ENCODE data around the gene OGFOD2.
A peak's percentile ranks its signal among the peaks of the same experiment; 100 is the strongest.

The OGFOD2 gene

GRCh38 chr12:122951979-122952892 is 22.8 kb upstream of the OGFOD2 start:
- peak; percentile 55 for DNase-seq (ENCODE audit: low read depth)

GRCh38 chr12:122955156-122955555 is 19.9 kb upstream of the OGFOD2 start:
- no peak for DNase-seq (ENCODE audit: low read depth)

DNA sequence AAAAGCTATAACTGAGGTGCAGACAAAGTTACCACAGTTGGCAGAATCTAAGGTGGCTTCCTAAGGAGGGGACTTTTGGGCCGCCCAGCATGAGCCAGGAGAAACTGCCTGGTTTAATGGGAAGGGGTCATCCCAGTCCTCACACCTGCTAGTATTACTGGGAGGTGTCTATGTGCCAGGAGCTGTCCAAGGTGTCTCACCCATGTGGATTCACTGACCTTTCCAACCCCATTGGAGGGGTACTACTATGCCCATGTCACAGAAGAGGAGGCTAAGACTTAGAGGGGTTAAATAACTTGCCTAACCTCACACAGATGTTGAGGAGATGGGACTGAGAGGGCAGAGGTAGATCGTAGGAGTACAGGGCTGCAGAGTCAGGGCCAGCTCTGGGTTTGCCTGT is 19.0 kb upstream of the OGFOD2 start:
- DNase-seq (ENCODE audit: low read depth): no peak

- no peak for DNase-seq (ENCODE audit: low read depth)
These were observed 16.7 kb upstream of the OGFOD2 start for GRCh38 chr12:122958198-122958888.

DNA sequence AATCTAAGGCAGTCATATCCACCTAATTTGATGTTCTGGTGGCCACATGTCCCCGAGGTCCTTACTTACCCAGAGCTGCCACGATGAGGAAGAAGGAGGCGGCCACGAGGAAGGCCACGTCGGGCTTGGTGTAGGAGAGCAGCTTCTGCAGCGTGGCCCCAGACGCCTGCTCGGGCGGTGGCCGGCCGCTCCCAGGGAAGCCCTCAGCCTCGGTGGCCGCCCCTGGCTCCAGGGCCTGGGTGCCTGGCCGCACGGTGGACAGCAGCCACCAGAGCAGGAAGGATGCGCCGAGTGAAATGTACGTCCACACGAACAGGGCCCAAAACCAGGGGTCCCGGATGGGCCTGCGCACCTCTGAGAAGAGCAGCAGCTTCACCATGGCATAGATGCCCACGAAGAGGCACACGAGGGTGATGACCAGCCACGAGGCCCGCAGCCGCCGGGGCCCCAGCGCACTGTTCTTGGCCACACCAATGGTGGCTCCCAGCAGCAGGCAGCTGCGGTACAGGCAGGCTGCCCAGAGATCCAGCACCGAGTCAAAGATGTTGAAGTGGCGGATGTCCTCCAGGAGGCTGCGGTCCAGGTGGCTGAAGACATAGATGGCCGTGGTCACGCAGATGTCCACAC is 15.4 kb upstream of the OGFOD2 start:
- no peak for DNase-seq (ENCODE audit: low read depth)

DNA sequence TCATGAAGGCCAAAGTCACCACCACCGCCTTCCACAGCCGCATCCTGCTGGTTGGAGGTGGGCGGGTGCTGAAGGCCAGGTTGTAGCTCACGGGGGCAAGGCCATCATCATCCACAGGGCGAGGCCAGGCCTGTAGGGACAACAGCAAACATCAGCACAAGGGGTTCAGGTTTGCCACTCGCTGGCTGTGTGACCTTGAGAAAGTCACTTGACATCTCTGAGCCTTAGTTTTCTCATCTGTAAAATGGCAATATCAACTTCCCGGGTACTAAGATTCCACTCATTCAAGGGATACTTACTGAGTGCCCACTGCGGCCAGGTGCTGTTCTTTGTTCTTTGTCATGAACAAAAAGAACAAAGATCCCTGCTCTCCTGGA is 14.9 kb upstream of the OGFOD2 start:
- DNase-seq (ENCODE audit: low read depth): no peak

GRCh38 chr12:122961531-122962329 is 13.3 kb upstream of the OGFOD2 start:
- DNase-seq (ENCODE audit: low read depth): no peak

- DNase-seq (ENCODE audit: low read depth): no peak
These were observed 11.1 kb upstream of the OGFOD2 start for GRCh38 chr12:122963941-122964265.

DNA sequence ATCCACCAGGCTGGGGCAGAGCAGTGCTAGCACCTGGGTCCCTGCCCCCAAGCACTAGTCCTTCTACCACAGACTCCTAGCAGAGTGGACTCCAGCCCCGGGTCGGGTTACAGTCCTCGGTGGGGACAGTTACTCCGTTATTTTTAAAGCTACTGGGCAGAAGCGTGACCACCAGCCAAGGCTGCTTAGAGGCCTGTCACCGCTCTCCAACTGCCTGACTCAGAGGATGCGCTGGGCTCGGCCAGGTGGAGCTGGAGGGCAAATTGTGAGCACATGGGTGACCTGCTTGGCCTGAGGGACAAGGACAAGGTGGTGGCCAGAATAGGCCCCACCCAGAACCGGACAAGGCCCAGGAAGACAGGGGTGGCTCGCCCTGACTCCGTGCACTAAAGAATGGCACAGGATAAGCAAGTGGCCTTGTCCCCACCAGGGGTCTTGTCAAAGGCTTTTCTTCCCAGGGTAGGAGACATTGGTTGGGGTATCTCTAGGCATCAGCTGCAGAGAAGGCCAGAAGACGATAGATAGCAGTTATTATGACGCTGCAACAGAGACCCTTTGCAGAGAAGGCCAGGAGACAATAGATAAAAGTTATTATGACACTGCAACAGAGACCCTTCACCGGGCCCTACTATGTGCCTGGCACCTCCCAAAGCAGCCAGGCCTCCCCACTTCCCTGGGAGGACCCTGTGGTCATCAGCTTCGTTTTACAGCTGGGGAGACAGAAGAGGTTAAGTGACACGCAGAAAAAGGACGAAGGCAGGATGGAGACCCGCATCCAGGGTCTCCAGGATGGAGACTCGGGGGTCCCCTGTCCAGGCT is 10.4 kb upstream of the OGFOD2 start:
- DNase-seq (ENCODE audit: low read depth): no peak

DNA sequence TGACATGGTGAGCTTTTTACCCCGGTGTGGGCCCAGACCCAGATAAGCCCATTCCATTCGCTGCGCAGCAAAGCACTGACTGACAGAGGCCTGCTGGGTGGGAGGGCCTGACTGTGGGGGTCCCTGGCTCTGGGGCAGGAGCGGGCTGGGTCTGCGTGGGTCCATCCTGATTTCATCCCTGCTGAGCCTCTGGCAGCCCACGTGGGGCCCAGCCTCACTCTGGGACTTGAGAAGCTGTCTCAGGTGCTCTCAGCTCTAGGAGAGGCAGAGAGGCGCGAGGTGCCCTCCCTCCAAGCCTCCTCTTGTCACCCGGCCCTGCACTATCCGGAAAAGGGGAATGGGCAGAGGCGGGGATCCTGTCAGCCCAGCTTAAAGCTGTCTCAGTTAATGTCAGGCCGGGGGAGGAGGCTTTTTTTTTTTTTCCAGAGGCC is 9.7 kb upstream of the OGFOD2 start:
- no peak for DNase-seq (ENCODE audit: low read depth)

- DNase-seq (ENCODE audit: low read depth): peak; percentile 83
These were observed 8.9 kb upstream of the OGFOD2 start, which contains the start of gene ABCB9 for GRCh38 chr12:122965851-122966742. Gene ABCB9, minus strand, starts transcription at chr12:122966463. Its CDS starts 6,228 bp downstream, at chr12:122960235.

DNA sequence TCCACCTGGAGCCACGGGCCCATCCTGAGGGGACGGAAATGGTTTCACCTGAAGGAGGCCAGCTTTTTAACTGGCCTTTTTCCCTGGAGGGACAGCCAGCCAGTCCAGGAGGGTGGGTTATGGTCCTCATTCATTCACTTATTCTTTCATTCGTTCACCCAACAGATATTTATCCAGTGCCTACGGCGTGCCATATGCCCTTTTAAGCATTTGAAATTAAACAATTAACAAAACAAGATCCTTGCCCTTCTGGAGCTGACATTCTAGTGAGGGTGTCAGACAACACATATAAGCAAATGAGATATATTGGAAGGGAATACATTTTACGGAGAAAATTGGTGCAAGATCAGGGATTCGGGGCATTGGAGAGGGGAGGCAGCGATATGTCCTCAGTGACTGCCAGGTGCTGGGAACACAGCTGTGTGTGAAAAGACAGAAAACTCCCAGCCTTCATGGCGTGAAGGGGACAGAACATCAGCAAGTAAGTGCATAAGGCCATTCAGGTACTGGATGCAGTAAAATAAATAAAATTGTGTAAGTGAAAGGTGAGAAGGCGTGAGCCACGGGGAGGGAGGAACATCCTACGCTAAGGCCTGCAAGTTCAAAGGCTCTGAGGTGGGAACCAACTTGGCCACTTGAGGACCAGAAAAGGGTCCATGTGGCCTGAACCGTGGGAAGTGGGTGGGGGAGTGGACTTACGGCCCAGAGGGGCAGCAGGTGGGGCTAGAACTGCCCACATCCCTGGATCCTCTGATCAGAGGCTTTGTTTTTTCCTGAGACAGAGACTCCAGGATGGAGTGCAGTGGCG is 8.1 kb upstream of the OGFOD2 start:
- no peak for DNase-seq (ENCODE audit: low read depth)

DNA sequence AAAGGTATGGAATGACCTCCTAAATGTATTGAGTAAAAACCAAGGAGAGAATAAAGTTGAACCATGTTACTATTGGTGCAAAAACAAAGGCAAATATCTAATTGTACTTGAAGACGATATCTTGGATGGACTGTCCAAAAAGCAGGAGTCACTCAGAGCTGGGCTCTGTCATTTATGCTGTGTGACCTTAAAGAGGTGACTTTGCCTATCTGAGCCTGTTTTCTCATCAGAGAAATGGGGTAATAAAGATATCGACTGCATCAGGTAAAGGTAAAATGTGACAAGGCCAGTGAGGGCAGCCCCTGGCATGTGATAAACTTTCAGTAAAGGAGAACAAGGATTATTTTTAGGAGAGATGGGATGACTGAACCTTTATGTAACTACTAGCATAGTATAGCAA is 6.9 kb upstream of the OGFOD2 start:
- no peak for DNase-seq (ENCODE audit: low read depth)

- no peak for DNase-seq (ENCODE audit: low read depth)
These were observed 5.4 kb upstream of the OGFOD2 start for GRCh38 chr12:122969676-122970075.

- peak; percentile 97 for DNase-seq (ENCODE audit: low read depth)
These were observed 661 bp upstream of the OGFOD2 start for GRCh38 chr12:122974274-122974891.

DNA sequence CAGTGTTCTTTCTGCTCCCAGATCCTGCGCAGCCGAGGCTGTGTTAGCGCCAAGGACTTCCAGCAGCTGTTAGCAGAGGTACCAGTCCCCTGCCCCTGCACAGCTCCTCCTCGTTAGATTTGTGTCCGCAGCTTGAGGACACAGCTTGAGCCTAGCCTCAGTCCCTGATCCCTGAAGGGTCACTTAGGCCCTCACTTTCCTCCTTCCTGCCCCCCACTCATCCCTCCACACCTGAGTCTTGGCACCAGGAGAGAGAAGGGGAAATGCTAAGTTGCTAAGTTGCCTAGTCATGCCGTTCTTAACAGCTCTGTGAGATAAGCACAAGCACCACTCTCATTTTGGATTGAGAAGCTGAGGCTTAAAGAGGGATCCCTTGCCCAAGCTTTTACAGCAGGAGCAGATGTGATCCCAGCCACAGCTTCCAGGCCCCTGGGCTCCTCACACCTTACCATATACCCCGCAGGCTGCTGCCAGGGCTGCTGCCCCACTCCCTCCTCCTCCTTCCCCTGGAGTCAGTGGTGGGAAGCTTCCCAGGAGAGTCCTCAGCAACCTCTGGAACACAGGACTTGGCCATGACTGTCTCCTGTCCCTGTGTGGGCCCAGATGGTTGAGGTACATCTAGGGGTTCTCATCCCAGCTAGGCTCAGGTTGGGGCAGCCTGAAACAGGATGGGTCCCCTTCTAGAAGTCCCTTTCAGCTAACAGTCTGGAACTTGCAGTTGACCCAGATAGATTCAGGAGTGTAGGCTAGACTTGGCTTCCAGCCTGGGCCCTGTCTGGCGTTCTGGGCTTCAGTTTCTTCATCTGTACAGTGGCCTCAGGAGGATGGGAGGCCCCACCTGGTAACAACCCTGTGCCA is 975 bp downstream of the OGFOD2 start:
- no peak for DNase-seq (ENCODE audit: low read depth)

DNA sequence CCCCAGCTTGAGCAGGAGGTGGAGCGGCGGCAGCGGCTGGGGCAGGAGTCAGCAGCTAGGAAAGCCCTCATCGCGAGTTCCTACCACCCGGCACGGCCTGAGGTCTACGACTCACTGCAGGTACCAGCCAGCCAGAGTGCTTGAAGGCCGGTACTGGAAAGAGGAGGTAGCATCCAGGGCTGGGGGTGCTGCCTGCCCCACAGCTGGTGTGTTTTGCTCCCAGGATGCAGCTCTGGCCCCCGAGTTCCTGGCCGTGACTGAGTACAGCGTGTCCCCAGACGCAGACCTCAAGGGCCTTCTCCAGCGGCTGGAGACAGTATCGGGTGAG is 1.6 kb downstream of the OGFOD2 start:
- no peak for DNase-seq (ENCODE audit: low read depth)

DNA sequence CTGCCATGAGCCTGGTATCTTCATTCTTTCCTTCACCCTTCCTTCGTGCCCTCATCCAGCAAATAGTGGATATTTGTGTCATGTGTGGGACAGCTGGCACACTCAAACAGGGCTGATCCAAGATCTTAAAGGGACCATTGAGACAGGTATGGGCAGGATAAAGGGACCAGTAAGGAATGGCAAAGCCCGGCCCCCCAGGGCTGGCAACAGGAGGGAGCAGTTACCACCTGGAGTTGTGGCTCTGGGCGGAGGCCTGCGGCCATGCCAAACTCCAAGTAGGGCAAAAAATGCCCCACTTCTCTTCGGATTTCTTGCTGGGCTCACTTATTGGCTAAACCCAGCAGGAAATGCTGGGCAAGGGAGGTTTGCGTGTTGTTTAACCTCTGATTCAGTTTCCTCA is 2.1 kb downstream of the OGFOD2 start:
- no peak for DNase-seq (ENCODE audit: low read depth)

Measured in fibroblast of gingiva (primary cell).